Hepatocyte (in vitro differentiated cells): ENCODE results near the gene TM4SF20. TPM values are rescaled to one million over a fixed set of nuclear protein-coding genes. Genes with fewer than 3 reads are reported as not detected.

Experiments used
- DNase-seq: peaks from one replicate; pipeline ENCODE4 v3.0.0-alpha.2; 2016; ENCODE audit warnings: low spot score
- H2AFZ ChIP-seq: fragments of 200-600 bp; sonication (generic); 2 replicates; pipeline ENCODE4 v1.6.0; 2016; ENCODE audit warnings: antibody characterized with exemption, mild to moderate bottlenecking
- H3K27ac ChIP-seq: fragments of 200-600 bp; sonication (generic); 2 replicates; pipeline ENCODE4 v1.5.1; 2016; ENCODE audit warnings: mild to moderate bottlenecking
- H3K27me3 ChIP-seq: fragments of 200-600 bp; sonication (generic); 2 replicates; pipeline ENCODE4 v1.6.1; 2016
- H3K36me3 ChIP-seq: fragments of 200-600 bp; sonication (generic); replicated peaks from 2 replicates; pipeline ENCODE4 v1.5.1; 2016; ENCODE audit warnings: low read depth; ENCODE audit not compliant: insufficient read depth
- H3K4me1 ChIP-seq: fragments of 200-600 bp; sonication (generic); 2 replicates; pipeline ENCODE4 v1.5.1; 2016; ENCODE audit warnings: mild to moderate bottlenecking, moderate library complexity; ENCODE audit not compliant: insufficient read depth
- H3K4me2 ChIP-seq: fragments of 200-600 bp; sonication (generic); 2 replicates; pipeline ENCODE4 v1.6.0; 2016
- H3K4me3 ChIP-seq: fragments of 200-600 bp; sonication (generic); 2 replicates; pipeline ENCODE4 v1.5.1; 2016; ENCODE audit warnings: mild to moderate bottlenecking
- H3K79me2 ChIP-seq: fragments of 200-600 bp; sonication (generic); 2 replicates; pipeline ENCODE4 v1.6.0; 2017; ENCODE audit warnings: mild to moderate bottlenecking
- H3K9me2 ChIP-seq: fragments of 200-600 bp; sonication (generic); replicated peaks from 2 replicates; pipeline ENCODE4 v1.6.0; 2017; ENCODE audit warnings: mild to moderate bottlenecking; ENCODE audit not compliant: insufficient read depth
- H3K9me3 ChIP-seq: fragments of 200-600 bp; sonication (generic); 2 replicates; pipeline ENCODE4 v1.5.1; 2016; ENCODE audit warnings: low read depth, mild to moderate bottlenecking
- H4K20me1 ChIP-seq: fragments of 200-600 bp; sonication (generic); 2 replicates; pipeline ENCODE4 v1.6.0; 2016; ENCODE audit warnings: mild to moderate bottlenecking; ENCODE audit not compliant: insufficient read depth, poor library complexity, severe bottlenecking
- EZH2 ChIP-seq: fragments of 200-600 bp; sonication (generic); IDR thresholded peaks from 2 replicates; pipeline ENCODE4 v1.6.1; 2016; ENCODE audit warnings: antibody characterized with exemption, mild to moderate bottlenecking, borderline replicate concordance
- EZH2phosphoT487 ChIP-seq: fragments of 200-600 bp; sonication (generic); IDR thresholded peaks from one replicate; pipeline ENCODE4 v1.6.1; 2018; ENCODE audit warnings: antibody characterized with exemption, mild to moderate bottlenecking, low read depth, moderate library complexity; ENCODE audit not compliant: unreplicated experiment, severe bottlenecking
- WGBS: methylation state at CpG from one replicate; pipeline ENCODE4 v1.1.6; 2016; ENCODE audit warnings: low lambda C conversion rate; ENCODE audit errors: missing lambda C conversion rate; 5-methylcytosine and 5-hydroxymethylcytosine counted together
- polyA plus RNA-seq: library from polyadenylated mRNA; unstranded; fragments of >200 nt; fragmentation: Nextera tagmentation; extraction: Ambion mirVana; gene quantifications from 2 replicates; pipeline ENCODE4 v1.2.1, GENCODE V29; 2016
- total RNA-seq: library from RNA; depleted of rRNA; stranded (reverse); fragments of >200 nt; gene quantifications from 2 replicates; pipeline ENCODE4 v1.2.3, GENCODE V29; 2014
- TF ChIP-seq, protein P1 (sequence below): fragments of 200-600 bp; sonication (generic); IDR thresholded peaks from 2 replicates; pipeline ENCODE4 v1.5.1; 2016; ENCODE audit warnings: antibody characterized with exemption, mild to moderate bottlenecking; ENCODE audit not compliant: poor library complexity

Gene TM4SF20
- total and polyA plus RNA-seq, 2 experiments from 2014 or later: 14.2 to 46.6 TPM

DNA sequence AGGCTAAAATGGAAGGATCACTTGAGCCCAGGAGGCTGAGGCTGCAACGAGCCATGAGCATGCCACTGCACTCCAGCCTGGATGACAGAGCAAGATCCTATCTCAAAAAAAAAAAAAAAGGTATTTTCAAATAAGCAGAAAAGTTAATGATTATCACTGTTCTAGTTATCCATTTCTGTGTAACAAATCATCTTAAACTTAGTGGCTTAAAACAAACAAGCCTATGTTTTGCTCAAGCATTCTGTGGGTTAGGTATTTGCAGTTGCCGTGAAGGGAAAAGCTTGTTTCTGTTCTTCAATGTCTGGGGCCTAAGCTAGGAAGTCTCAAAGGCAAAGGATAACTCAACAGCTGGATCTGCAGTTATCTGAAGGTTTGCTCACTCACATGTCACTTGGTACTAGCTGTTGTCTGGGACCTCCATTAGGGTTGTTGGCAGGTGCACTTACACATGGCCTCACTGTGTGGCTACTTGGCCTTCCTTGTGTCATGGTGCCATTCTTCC is 40.0 kb downstream of the TM4SF20 start:
- Histone ChIP-seq H3K27ac (peak overlapping the region; percentile 68), H3K4me1 (peaks cover 5% of the 10 kb centered on the region), H3K4me2 (peak overlapping the region; percentile 16), H2AFZ (no peak overlapping the region), H3K79me2 (no peaks in the 10 kb centered on the region), H3K9me3 (no peaks in the 10 kb centered on the region), H3K9me2 (no peaks in the 10 kb centered on the region), H3K36me3 (peaks cover 5% of the 10 kb centered on the region), H3K4me3 (no peak overlapping the region), H3K27me3 (no peaks in the 10 kb centered on the region), H4K20me1 (no peaks in the 10 kb centered on the region)
- TF ChIP-seq, protein P1, sequence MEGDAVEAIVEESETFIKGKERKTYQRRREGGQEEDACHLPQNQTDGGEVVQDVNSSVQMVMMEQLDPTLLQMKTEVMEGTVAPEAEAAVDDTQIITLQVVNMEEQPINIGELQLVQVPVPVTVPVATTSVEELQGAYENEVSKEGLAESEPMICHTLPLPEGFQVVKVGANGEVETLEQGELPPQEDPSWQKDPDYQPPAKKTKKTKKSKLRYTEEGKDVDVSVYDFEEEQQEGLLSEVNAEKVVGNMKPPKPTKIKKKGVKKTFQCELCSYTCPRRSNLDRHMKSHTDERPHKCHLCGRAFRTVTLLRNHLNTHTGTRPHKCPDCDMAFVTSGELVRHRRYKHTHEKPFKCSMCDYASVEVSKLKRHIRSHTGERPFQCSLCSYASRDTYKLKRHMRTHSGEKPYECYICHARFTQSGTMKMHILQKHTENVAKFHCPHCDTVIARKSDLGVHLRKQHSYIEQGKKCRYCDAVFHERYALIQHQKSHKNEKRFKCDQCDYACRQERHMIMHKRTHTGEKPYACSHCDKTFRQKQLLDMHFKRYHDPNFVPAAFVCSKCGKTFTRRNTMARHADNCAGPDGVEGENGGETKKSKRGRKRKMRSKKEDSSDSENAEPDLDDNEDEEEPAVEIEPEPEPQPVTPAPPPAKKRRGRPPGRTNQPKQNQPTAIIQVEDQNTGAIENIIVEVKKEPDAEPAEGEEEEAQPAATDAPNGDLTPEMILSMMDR: no peak
- TF ChIP-seq EZH2phosphoT487 (no peak), EZH2 (no peak)
- 52% methylated on average over 2 of the region's 2 CpGs for WGBS
- DNase-seq: peak; percentile 10

DNA sequence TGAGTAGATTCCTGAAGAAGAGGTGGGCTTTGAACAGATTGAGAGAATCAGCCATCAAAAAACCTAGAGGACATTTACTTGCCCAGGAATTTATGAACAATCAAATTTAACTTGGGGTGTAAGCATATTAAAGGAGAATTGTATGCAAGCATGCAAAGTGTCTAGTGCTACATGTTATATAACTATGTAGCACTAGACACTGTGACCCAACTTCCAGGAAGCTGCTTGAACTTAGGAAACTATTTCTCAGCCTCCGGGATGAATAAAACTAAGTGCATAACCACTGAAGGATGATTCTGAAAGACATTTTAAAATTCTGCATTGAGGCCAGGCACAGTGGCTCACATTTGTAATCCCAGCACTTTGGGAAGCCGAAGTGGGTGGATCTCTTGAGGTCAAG is 41.7 kb downstream of the TM4SF20 start:
- TF ChIP-seq, protein P1: no peak
- TF ChIP-seq EZH2phosphoT487: no peak
- no peak for TF ChIP-seq EZH2
- Histone ChIP-seq H3K79me2 (peaks cover 14% of the 10 kb centered on the region), H3K4me1 (peaks cover 5% of the 10 kb centered on the region), H3K9me2 (no peaks in the 10 kb centered on the region), H3K27ac (no peak overlapping the region), H3K4me2 (no peak overlapping the region), H3K36me3 (peaks cover 7% of the 10 kb centered on the region), H3K4me3 (no peak overlapping the region), H3K27me3 (no peaks in the 10 kb centered on the region), H4K20me1 (no peaks in the 10 kb centered on the region), H2AFZ (no peak overlapping the region), H3K9me3 (no peaks in the 10 kb centered on the region)
- WGBS: 95% methylated on average over 2 of the region's 2 CpGs
- no peak for DNase-seq

DNA sequence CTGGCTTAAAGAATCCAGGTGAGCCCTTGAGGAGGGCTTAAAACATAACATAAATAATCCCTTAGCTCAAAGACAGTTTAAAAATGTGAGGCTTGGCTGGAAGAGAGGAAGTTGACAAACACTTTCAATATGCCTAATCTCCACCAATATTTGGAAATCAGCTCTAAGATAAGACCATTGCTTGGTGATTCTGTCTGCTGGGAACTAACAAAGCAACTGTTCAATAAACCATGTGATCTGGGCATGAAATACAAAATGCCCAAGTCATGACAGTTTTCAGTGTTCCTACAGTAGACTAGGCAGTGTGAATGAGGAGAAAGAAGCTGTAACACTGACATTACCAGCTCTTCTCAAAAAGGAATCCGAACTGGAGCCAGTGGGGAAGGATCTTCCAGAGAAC is 43.4 kb downstream of the TM4SF20 start:
- TF ChIP-seq EZH2phosphoT487: no peak
- TF ChIP-seq, protein P1: no peak
- TF ChIP-seq EZH2: no peak
- no peaks in the 10 kb centered on the region for H3K9me2 ChIP-seq
- WGBS: 93% methylated on average over 1 of the region's 1 CpG
- DNase-seq: no peak
- H3K4me1 ChIP-seq: peaks cover 5% of the 10 kb centered on the region
- H2AFZ ChIP-seq: no peak overlapping the region
- H4K20me1 ChIP-seq: no peaks in the 10 kb centered on the region
- no peak overlapping the region for H3K4me3 ChIP-seq
- no peaks in the 10 kb centered on the region for H3K27me3 ChIP-seq
- H3K36me3 ChIP-seq: peaks cover 7% of the 10 kb centered on the region
- peaks cover 24% of the 10 kb centered on the region for H3K79me2 ChIP-seq
- no peaks in the 10 kb centered on the region for H3K9me3 ChIP-seq
- H3K4me2 ChIP-seq: no peak overlapping the region
- H3K27ac ChIP-seq: peak overlapping the region; percentile 43
